NCI-H2227 (cell line): ENCODE data around the gene PCGF5.
"Not testable (repeated sequence)": the region's sequence is repeated elsewhere in the genome, so short reads cannot be mapped to it uniquely, and the experiment has no call there.

Source experiments
- DNase-seq: peaks from one replicate; lab custom pipeline; 2025; ENCODE audit not compliant: unreplicated experiment; lab: John Stamatoyannopoulos, UW

Gene PCGF5

DNA sequence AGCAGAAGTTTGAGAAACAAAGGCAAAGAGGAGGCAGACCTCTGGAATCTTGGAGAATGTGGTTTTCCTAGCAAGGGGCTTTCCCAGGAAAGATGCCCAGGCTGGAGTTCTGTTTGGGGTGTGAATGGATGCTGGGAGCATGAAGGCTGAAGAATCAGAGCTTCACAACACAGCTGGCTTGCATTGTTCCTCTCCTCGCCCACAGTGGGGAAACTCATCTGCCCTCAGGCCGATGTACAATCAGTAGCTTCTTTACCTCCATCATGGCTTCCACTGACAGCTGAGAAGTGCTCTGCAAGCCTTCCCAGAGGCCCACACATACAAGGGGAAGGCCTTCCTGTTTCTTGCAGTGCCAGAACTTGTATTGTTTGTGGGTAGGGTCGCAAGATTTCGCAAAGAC lies 98.9 kb downstream of the PCGF5 start:
- DNase-seq: no peak

DNA sequence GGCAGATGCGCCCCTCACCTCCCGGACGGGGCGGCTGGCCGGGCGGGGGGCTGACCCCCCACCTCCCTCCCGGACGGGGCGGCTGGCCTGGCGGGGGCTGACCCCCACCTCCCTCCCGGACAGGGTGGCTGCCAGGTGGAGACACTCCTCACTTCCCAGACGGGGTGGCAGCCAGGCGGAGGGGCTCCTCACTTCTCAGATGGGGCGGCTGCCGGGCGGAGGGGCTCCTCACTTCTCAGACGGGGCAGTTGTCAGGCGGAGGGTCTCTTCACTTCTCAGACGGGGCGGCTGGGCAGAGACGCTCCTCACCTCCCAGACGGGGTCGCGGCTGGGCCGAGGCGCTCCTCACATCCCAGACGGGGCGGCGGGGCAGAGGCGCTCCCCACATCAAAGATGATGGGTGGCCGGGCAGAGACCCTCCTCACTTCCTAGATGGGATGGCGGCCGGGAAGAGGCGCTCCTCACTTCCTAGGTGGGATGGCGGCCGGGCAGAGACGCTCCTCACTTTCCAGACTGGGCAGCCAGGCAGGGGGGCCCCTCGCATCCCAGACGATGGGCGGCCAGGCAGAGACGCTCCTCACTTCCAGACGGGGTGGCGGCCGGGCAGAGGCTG lies 102.9 kb downstream of the PCGF5 start:
- not testable (repeated sequence) for DNase-seq

DNA sequence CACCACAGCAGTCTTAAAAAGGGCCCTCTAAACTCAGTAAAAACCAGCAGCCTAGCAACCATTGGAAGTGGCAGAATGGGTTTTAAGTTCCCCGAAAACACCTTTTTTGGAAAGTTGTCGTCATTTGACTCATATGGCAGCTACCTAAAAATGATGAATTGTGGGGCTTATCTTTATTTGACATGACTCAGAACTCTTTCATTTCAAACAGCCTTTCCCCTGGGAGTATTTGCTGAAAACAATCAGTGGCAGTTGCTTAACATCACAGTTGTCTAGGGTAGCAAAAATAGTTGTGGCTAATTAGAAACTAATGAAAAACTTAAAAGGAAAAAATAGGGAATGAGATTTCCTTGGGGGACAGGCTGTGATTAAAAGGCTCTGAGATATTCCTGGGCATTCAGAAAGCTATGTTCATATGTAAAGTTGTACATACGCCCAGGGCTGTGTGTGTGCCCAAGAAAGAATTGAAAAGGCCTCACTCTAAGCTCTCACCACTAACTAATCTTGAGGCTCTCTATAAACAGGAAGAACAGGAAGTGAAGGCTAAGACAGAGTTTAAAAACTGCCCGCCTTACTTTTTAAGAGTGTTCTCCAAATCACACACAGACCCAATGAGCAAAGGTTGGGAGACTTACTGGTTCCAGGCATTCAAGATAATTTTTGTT lies 108.0 kb downstream of the PCGF5 start:
- DNase-seq: no peak
